OCI-LY3 (cell line): ENCODE data around the gene FDPS.

Experiments used
- H2AFZ ChIP-seq: fragments of 200-600, 300-600 bp; shearing (Covaris generic); 2 replicates; pipeline ENCODE4 v1.6.0; 2014; ENCODE audit warnings: antibody characterized with exemption, low read depth, low read length
- H3K27ac ChIP-seq: fragments of 200-600, 300-600 bp; sonication (generic); 2 replicates; pipeline ENCODE4 v1.5.1; 2014; ENCODE audit warnings: mild to moderate bottlenecking, low read length, moderate library complexity, mixed read lengths
- H3K27me3 ChIP-seq: fragments of 200-600, 300-600 bp; sonication (generic); 2 replicates; pipeline ENCODE4 v1.6.1; 2014; ENCODE audit warnings: low read depth, low read length, mixed read lengths
- H3K36me3 ChIP-seq: fragments of 200-600, 300-600 bp; sonication (generic); replicated peaks from 2 replicates; pipeline ENCODE3; 2014; ENCODE audit warnings: low read depth, low read length, mixed read lengths
- H3K4me1 ChIP-seq: fragments of 300-600, 200-600 bp; sonication (generic); 2 replicates; pipeline ENCODE4 v1.6.1; 2014; ENCODE audit warnings: low read length, mixed read lengths
- H3K4me2 ChIP-seq: fragments of 200-600, 300-600 bp; sonication (generic); 2 replicates; pipeline ENCODE4 v1.6.1; 2014; ENCODE audit warnings: low read length, mixed read lengths
- H3K4me3 ChIP-seq: fragments of 300-600, 200-600 bp; sonication (generic); 2 replicates; pipeline ENCODE4 v1.5.1; 2014; ENCODE audit warnings: antibody characterized with exemption, mild to moderate bottlenecking, low read length, moderate library complexity
- H3K79me2 ChIP-seq: fragments of 300-600, 200-600 bp; shearing (Covaris generic); 2 replicates; pipeline ENCODE4 v1.6.1; 2014; ENCODE audit warnings: mild to moderate bottlenecking, low read length, mixed read lengths
- H3K9ac ChIP-seq: fragments of 300-600, 200-600 bp; shearing (Covaris generic); 2 replicates; pipeline ENCODE4 v1.6.0; 2014; ENCODE audit warnings: mild to moderate bottlenecking, low read length, moderate library complexity
- H3K9me3 ChIP-seq: fragments of 200-600, 300-600 bp; shearing (Covaris generic); 2 replicates; pipeline ENCODE4 v1.6.1; 2014; ENCODE audit warnings: low read length, mixed read lengths; ENCODE audit not compliant: insufficient read depth
- H4K20me1 ChIP-seq: fragments of 200-600, 300-600 bp; sonication (generic); 2 replicates; pipeline ENCODE4 v1.6.1; 2016; ENCODE audit warnings: low read length, mixed read lengths; ENCODE audit not compliant: insufficient read depth
- CTCF ChIP-seq: fragments of 200-600, 300-600 bp; sonication (generic); IDR thresholded peaks from 2 replicates; pipeline ENCODE4 v1.5.1; 2014; ENCODE audit warnings: antibody characterized with exemption, low read length, low read depth
- EZH2phosphoT487 ChIP-seq: fragments of 200-600 bp; shearing (Covaris generic); IDR thresholded peaks from 2 replicates; pipeline ENCODE4 v1.6.1; 2018; ENCODE audit warnings: antibody characterized with exemption, mixed run types, low read depth

The FDPS gene

GRCh38 chr1:155277070-155277901 is 31.4 kb upstream of the FDPS start, which contains the start of gene HCN3:
HCN3 (plus strand) TSS chr1:155277463; CDS start chr1:155277591, 128 bp downstream.
- H3K27ac ChIP-seq: peak within 1 kb of the TSS; percentile 13
- no peaks in the 10 kb centered on the region for H3K27me3 ChIP-seq
- peak within 1 kb of the TSS; percentile 88 for H3K4me2 ChIP-seq
- peak within 1 kb of the TSS; percentile 72 for H3K9ac ChIP-seq
- peaks cover 15% of the 10 kb centered on the region for H3K79me2 ChIP-seq
- peaks cover 23% of the 10 kb centered on the region for H3K4me1 ChIP-seq
- H4K20me1 ChIP-seq: peaks cover 5% of the 10 kb centered on the region; the same call in 1 of the 2 replicates
- peaks cover 3% of the 10 kb centered on the region for H3K36me3 ChIP-seq
- no peaks in the 10 kb centered on the region for H3K9me3 ChIP-seq
- TF ChIP-seq CTCF: peak; percentile 80
- no peak for TF ChIP-seq EZH2phosphoT487
- H3K4me3 ChIP-seq: peak within 1 kb of the TSS; percentile 81
- peak within 1 kb of the TSS; percentile 31; the same call in 1 of the 2 replicates for H2AFZ ChIP-seq

- Histone ChIP-seq H3K4me2 (peak overlapping the region; percentile 88), H3K9ac (peak overlapping the region; percentile 72), H3K36me3 (peaks cover 6% of the 10 kb centered on the region), H3K9me3 (no peaks in the 10 kb centered on the region), H2AFZ (no peak overlapping the region), H3K79me2 (peaks cover 7% of the 10 kb centered on the region), H4K20me1 (no peaks in the 10 kb centered on the region), H3K27me3 (no peaks in the 10 kb centered on the region), H3K4me1 (peaks cover 20% of the 10 kb centered on the region), H3K27ac (peak overlapping the region; percentile 13), H3K4me3 (peak overlapping the region; percentile 81)
- TF ChIP-seq CTCF (peak; percentile 53), EZH2phosphoT487 (no peak)
These were observed 30.6 kb upstream of the FDPS start for GRCh38 chr1:155277902-155278688.

GRCh38 chr1:155278689-155279160 is 29.9 kb upstream of the FDPS start:
- Histone ChIP-seq H3K27ac (no peak overlapping the region), H3K4me2 (peak overlapping the region; percentile 88), H3K79me2 (peaks cover 3% of the 10 kb centered on the region; the same call in 1 of the 2 replicates), H3K4me1 (peaks cover 18% of the 10 kb centered on the region), H4K20me1 (no peaks in the 10 kb centered on the region), H3K27me3 (no peaks in the 10 kb centered on the region), H3K36me3 (peaks cover 6% of the 10 kb centered on the region), H3K4me3 (peak overlapping the region; percentile 81), H3K9ac (peak overlapping the region; percentile 72; the same call in 1 of the 2 replicates), H3K9me3 (no peaks in the 10 kb centered on the region), H2AFZ (no peak overlapping the region)
- no peak for TF ChIP-seq EZH2phosphoT487
- TF ChIP-seq CTCF: no peak

GRCh38 chr1:155279268-155279667 is 29.4 kb upstream of the FDPS start:
- TF ChIP-seq EZH2phosphoT487: no peak
- no peak for TF ChIP-seq CTCF
- Histone ChIP-seq H3K79me2 (no peaks in the 10 kb centered on the region), H4K20me1 (no peaks in the 10 kb centered on the region), H3K27me3 (no peaks in the 10 kb centered on the region), H2AFZ (no peak overlapping the region), H3K4me2 (no peak overlapping the region), H3K36me3 (peaks cover 6% of the 10 kb centered on the region), H3K9me3 (no peaks in the 10 kb centered on the region), H3K4me3 (no peak overlapping the region), H3K27ac (no peak overlapping the region), H3K4me1 (peaks cover 15% of the 10 kb centered on the region), H3K9ac (no peak overlapping the region)
